Central memory CD8-positive, alpha-beta T cell (primary cell): ENCODE results near the gene TENT4A.
A peak's percentile ranks its signal among the peaks of the same experiment; 100 is the strongest.

Experiments
- ATAC-seq: fragments of 150-1000 bp; cut with Tn5 transposase; replicated peaks from 2 replicates; pipeline ENCODE4 v1.10.0; 2022; ENCODE audit warnings: mild to moderate bottlenecking, moderate FRiP score, moderate number of reproducible peaks; ENCODE audit not compliant: poor library complexity, severe bottlenecking; ENCODE audit errors: extremely low read depth
- DNase-seq, 2 donors: peaks; one replicate each; pipeline ENCODE4 v3.0.0; 2021; ENCODE audit warnings: low spot score in 2 of 2
- H3K27ac Mint-ChIP-seq: one replicate; pipeline ENCODE4 v1.8.0; 2022; ENCODE audit warnings: low read depth, mild to moderate bottlenecking, moderate library complexity, mixed read lengths
- H3K27me3 Mint-ChIP-seq: one replicate; pipeline ENCODE4 v1.8.0; 2022; ENCODE audit warnings: mixed read lengths
- H3K36me3 Mint-ChIP-seq: one replicate; pipeline ENCODE4 v1.8.0; 2022; ENCODE audit warnings: mild to moderate bottlenecking, moderate library complexity, mixed read lengths; ENCODE audit not compliant: insufficient read depth
- H3K4me1 Mint-ChIP-seq: one replicate; pipeline ENCODE4 v1.8.0; 2022; ENCODE audit warnings: mixed read lengths
- H3K4me3 Mint-ChIP-seq: one replicate; pipeline ENCODE4 v1.8.0; 2022; ENCODE audit warnings: mild to moderate bottlenecking, moderate library complexity, mixed read lengths
- H3K9me3 Mint-ChIP-seq: one replicate; pipeline ENCODE4 v1.8.0; 2022; ENCODE audit warnings: mixed read lengths

The TENT4A gene

DNA sequence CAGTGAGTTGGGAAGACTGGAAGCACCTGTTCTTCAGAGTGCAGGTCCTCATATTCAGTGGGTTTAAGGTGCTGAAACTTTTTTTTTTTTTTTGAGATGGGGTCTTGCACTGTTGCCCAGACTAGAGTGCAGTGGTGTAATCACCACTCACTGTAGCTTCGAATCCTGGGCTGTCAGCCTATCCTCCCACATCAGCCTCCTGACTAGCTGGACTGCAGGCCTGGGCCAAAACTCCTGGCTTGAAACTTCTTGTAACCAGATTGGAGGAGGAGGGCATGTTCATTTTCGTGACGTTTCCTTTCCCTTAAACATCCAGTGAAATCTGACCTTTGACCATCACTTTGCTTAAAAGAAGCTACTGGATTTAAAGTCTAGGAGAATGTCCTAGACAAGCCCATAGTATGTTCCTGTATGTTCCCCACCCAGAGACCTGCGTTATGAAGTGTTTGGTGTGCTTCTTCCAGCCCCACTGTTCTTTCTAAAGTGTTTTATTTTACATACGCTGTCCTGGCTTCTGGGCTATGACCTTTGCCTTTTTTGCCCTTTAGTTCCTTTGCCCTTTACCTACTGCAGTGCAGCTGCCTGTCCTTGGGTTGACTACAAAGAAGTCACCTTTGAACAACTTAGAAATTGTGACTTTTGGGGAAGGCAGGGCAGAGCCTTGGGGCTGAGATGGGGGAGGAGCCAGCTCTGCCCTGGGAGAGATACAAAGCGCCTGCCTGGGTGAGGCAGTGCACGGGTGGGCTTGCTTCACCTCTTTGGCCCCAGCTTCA, 18.4 kb downstream of the TENT4A start:
- Mint-ChIP-seq H3K27me3 (no peaks in the 10 kb centered on the region), H3K36me3 (peaks cover 9% of the 10 kb centered on the region), H3K9me3 (no peaks in the 10 kb centered on the region), H3K27ac (no peak overlapping the region), H3K4me1 (peaks cover 64% of the 10 kb centered on the region), H3K4me3 (no peak overlapping the region)
- DNase-seq (no peak), ATAC-seq (no peak)

DNA sequence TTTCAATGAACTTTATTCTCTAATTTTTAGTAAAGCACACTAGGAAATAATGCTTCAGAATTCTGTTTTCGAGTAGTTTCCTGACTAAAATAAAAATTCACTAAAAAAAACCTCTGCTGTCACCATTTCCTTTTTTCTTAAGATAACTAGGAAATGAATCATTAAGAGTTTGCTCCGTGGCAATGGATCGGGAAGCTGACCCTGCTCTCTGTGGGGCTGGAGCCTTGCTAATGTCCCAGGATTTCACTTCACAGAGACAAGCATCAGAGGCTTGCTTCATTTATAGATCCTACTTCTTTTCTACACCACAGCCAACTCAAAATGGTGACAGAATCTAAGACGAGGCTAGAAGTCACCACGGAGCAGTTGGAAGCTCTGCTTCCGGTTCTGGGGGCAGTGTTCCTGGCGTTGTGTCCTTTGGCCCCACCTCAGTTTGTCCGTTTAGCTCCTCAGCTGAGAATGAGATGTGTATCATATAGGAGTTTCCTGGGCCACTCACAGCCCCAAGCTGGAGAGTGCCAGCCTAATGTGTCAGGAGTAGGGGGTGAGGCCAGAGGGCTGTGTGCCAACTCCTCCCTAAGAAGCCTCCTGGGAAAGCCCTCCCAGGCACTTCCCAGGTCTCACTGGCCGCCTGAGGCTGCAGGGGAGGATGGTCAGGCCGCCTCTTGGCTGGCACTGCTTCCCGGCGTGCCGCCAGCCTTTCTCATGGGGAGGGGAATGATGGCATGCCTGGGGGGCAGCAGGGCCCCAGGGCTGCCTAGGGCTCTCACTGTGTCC, 19.6 kb downstream of the TENT4A start:
- Mint-ChIP-seq H3K27me3 (no peaks in the 10 kb centered on the region), H3K9me3 (no peaks in the 10 kb centered on the region), H3K4me3 (no peak overlapping the region), H3K4me1 (peaks cover 62% of the 10 kb centered on the region), H3K36me3 (peaks cover 10% of the 10 kb centered on the region), H3K27ac (peak overlapping the region; percentile 29)
- ATAC-seq: no peak
- no peak for DNase-seq

DNA sequence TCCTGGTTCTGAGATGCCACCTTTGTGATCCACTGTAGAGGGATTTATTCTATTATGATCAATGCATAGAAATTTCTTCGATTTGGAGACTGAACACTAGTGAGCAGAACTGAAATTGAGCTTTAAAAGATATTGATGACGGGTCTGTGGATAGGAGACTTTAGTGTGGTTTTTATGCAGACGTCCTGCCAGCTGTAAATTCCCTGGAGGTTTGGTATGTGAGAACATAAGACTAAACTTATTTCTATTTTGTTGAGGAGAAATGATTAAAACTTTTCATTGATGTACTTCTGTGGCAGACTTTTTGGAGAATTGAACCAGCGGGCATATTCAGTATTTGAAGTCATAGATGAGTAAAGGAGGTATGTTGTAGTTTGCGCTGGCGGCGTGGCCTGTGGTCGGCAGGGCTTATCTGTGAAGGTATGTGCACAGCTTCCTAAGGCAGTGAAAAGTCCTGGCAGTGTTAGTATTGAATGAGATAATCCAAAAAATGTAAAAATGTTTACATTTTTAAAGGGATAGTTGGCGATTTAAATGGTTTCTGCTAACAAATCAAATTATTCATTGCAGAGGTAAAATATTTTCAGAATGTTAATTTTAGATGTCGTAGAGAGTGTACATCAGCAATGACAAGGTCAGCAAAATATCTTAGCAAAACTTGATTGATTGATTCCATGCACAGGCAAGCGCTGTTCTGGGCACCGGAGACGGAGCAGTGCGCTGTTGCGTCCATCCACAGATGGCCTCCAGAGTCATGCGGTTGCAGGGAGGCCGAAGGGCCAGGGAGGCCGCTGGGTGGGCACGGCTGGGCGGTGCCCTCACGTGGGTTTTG, 20.4 kb downstream of the TENT4A start:
- H3K4me1 Mint-ChIP-seq: peaks cover 56% of the 10 kb centered on the region
- no peak for ATAC-seq
- DNase-seq: no peak
- peaks cover 14% of the 10 kb centered on the region for H3K36me3 Mint-ChIP-seq
- H3K4me3 Mint-ChIP-seq: no peak overlapping the region
- H3K27ac Mint-ChIP-seq: peak overlapping the region; percentile 29
- H3K27me3 Mint-ChIP-seq: no peaks in the 10 kb centered on the region
- H3K9me3 Mint-ChIP-seq: no peaks in the 10 kb centered on the region

DNA sequence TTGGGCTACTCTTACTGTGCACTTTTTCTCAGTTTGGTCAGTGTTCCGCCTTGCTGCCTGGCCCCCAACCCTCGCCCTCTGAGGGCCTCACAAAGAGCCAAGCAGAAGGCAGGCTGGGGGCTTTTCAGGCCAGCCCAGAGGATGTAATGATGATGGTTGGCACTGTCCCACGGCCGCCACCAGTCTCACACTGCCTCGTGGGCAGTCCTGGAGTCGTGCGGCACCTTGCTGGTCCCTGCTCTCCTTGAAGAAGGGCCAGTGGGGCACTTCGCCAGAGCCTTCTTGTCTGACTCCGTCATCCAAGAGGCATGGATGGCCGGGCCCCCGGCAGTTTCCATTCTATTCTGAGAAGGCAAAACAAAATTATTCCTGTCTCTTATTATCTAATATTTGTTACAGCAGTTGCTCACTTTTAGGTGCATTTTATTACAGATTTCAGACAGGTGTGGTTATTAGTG, 21.0 kb downstream of the TENT4A start:
- ATAC-seq (no peak), DNase-seq (no peak)
- no peak overlapping the region for H3K27ac Mint-ChIP-seq
- no peaks in the 10 kb centered on the region for H3K9me3 Mint-ChIP-seq
- no peak overlapping the region for H3K4me3 Mint-ChIP-seq
- H3K4me1 Mint-ChIP-seq: peaks cover 51% of the 10 kb centered on the region
- H3K36me3 Mint-ChIP-seq: peaks cover 16% of the 10 kb centered on the region
- H3K27me3 Mint-ChIP-seq: no peaks in the 10 kb centered on the region

DNA sequence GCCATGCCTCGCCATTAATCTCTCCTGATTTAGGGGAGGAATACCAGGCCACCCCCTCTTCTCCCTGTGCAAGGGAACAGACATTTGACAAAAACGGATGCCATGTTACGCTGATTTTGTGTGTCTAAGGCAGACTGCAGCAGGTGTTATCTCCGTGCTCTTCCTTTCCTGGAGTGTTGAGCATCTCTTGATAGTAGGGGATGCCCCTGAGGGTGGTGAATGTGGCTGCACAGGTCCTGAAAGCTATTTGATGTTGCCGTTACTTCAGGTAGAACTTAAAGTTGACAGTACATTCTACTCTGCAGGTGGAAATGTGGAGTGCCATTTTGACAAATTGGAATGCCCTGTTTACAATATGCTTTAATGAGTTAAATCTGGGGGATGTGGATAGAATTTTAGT, 21.5 kb downstream of the TENT4A start:
- peaks cover 46% of the 10 kb centered on the region for H3K4me1 Mint-ChIP-seq
- peaks cover 20% of the 10 kb centered on the region for H3K36me3 Mint-ChIP-seq
- no peaks in the 10 kb centered on the region for H3K27me3 Mint-ChIP-seq
- H3K27ac Mint-ChIP-seq: no peak overlapping the region
- DNase-seq: no peak
- H3K9me3 Mint-ChIP-seq: no peaks in the 10 kb centered on the region
- ATAC-seq: no peak
- H3K4me3 Mint-ChIP-seq: no peak overlapping the region

DNA sequence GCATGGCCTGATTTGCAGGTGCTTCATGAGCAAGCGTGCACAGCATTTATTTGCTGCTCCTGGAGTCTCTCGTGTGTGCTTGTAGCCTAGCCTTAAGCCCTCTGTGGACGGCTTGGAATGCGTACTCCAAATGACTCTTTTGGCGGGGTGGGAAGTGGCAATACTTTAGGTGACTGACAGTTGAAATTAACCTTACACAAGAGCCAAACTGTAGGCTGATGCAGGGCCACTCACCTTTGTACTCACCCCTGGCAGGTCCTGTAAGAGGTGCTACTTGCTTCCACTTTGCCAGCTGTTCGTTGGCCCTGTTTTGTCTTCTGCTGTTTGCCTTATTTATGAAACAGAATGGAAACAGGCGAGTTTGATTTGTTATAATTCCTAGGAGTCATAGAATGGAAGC, 22.9 kb downstream of the TENT4A start:
- no peaks in the 10 kb centered on the region for H3K9me3 Mint-ChIP-seq
- no peaks in the 10 kb centered on the region for H3K27me3 Mint-ChIP-seq
- H3K4me1 Mint-ChIP-seq: peaks cover 42% of the 10 kb centered on the region
- ATAC-seq (no peak), DNase-seq (no peak)
- no peak overlapping the region for H3K4me3 Mint-ChIP-seq
- H3K36me3 Mint-ChIP-seq: peaks cover 25% of the 10 kb centered on the region
- no peak overlapping the region for H3K27ac Mint-ChIP-seq

DNA sequence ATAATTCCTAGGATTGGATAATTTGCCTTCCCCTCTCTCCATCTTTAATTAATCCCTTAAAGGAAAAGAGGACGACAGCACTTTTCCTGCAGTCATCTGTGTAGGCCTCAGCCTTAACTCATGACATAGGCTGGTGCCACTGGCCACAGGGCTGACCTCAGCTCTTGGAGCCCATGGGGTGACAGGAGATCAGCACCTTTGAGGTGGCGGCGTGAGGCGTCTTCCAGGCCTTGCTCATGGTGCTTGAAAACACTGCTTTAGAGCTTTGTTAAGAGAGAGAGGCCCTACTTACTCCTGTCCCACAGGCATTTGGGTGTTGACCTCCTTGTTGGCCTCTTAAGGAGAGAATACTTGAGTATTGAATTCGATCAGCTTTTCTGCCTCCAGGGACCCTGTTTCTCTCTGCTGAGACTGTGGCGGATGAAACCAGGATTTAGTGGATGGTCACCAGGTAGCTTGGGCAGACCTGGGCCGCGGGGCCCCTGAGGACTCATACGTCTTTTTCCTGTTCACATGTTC, 23.4 kb downstream of the TENT4A start:
- H3K4me1 Mint-ChIP-seq: peaks cover 40% of the 10 kb centered on the region
- ATAC-seq: no peak
- H3K9me3 Mint-ChIP-seq: no peaks in the 10 kb centered on the region
- DNase-seq: no peak
- peaks cover 28% of the 10 kb centered on the region for H3K36me3 Mint-ChIP-seq
- no peak overlapping the region for H3K4me3 Mint-ChIP-seq
- H3K27me3 Mint-ChIP-seq: no peaks in the 10 kb centered on the region
- H3K27ac Mint-ChIP-seq: peak overlapping the region; percentile 68

DNA sequence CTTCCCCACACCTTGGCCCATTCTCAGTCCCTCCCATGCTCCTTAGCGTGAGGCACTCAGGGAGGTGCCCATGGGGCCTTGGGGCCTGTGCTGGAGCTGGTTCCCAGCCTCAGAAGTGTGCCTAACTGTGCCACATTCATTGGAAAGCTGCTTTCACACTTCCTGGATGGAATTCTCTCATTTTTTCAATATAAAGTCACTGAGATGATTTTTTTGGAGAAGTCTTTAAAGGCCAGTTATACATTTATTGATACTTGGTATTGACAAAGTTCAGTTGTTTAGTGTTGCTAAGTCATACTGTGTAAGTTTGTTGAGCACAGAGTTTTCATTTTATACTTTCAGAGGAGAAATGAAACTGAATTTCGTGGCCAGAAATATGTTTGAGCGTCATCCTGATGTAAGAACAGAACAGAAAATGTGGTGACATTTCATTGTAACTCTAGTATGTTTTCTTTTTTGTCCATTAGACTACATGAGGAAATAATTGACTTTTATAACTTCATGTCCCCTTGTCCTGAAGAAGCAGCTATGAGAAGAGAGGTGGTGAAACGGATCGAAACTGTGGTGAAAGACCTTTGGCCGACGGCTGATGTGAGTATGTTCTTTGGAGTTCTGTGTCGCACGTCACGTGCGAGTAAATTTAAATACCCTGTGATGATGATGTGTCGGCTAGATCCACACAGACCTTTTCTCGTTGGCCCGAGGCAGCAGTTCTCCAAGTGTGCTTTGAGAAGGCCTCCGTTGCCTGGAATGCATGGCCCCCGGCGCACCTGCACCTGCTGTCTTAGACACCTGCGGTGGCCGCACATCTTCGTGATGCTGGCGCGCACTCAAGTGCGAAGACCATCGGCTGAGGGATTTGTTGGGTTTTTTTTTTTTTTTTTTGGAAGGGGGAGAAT, 24.1 kb downstream of the TENT4A start:
- DNase-seq (no peak), ATAC-seq (no peak)
- Mint-ChIP-seq H3K9me3 (no peaks in the 10 kb centered on the region), H3K27me3 (no peaks in the 10 kb centered on the region), H3K36me3 (peaks cover 30% of the 10 kb centered on the region), H3K4me1 (peaks cover 40% of the 10 kb centered on the region), H3K4me3 (no peak overlapping the region), H3K27ac (peak overlapping the region; percentile 68)

DNA sequence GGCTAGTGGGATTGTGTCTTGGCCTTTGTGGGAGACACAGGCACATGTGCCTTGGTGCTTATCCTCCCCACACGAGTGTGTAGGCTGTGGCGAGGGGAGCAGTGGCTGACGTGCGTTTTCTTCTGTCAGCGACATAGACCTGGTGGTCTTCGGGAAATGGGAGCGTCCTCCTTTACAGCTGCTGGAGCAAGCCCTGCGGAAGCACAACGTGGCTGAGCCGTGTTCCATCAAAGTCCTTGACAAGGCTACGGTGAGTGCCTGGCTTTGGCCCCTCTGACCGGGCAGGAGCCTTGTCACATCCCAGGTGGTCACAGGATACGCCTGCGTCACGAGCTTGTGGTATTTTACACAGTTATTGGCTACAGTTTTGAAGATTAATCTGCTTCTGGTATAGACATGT, 26.4 kb downstream of the TENT4A start:
- Mint-ChIP-seq H3K27ac (no peak overlapping the region), H3K36me3 (peaks cover 34% of the 10 kb centered on the region), H3K9me3 (no peaks in the 10 kb centered on the region), H3K4me3 (no peak overlapping the region), H3K27me3 (no peaks in the 10 kb centered on the region), H3K4me1 (peaks cover 26% of the 10 kb centered on the region)
- DNase-seq (no peak), ATAC-seq (no peak)

DNA sequence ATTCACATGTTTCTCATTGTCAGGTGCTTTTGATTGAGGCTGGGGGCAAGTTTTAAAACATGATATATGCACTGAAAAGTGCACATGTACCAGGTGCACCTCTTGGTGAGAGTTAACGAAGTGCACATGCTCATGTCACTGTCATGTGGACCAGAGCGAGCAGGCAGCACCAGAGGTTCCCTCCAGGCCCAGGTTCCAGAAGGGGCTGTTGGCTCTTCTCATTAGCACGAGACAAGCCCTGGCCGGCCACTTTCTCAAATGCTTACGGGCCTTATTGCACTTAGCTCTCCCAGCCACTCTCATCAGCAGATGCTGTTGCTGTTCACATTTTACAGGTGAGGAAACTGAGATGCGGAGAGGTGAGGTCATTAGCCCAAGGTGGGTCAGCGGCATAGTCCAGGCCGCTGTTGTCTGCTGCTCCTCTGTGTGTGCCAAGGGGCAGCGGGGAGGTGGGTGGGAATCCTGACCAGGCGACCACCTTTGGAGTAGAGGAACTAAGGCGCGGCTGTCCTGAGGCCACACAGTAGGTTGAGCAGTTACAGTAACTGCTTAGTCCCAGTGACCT, 27.4 kb downstream of the TENT4A start:
- peak overlapping the region; percentile 67 for H3K27ac Mint-ChIP-seq
- H3K27me3 Mint-ChIP-seq: no peaks in the 10 kb centered on the region
- DNase-seq (no peak), ATAC-seq (no peak)
- H3K36me3 Mint-ChIP-seq: peaks cover 35% of the 10 kb centered on the region
- H3K4me3 Mint-ChIP-seq: no peak overlapping the region
- H3K9me3 Mint-ChIP-seq: no peaks in the 10 kb centered on the region
- peaks cover 16% of the 10 kb centered on the region for H3K4me1 Mint-ChIP-seq

DNA sequence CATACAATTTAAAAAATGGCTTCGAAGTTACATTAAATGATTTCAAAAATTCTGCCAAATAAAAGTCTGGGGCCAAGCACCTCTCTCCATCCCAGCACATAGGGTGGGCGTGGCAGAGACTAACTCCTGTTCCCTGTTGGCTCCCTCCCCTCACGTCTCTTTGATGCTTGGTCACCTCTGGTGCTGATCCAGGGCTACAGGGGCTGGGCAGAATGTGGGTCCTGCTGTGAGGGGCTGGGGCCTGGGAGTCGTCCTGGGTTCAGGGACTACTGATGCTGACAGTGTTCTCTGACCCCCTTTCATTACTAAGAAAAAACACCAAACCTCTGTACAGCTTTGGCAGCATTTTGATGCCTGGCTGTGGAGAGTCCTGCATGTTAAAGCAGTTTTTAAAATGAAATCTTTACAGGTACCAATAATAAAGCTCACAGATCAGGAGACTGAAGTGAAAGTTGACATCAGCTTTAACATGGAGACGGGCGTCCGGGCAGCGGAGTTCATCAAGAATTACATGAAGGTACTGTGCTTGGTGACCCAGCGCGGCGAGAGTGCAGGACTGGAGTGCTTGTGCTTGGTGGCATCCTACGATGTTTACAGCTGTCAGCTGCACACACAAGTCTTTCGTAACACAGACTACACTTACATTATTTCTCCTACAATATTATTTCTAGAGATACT, 29.0 kb downstream of the TENT4A start:
- Mint-ChIP-seq H3K4me3 (no peak overlapping the region), H3K4me1 (peaks cover 4% of the 10 kb centered on the region), H3K27ac (no peak overlapping the region), H3K36me3 (peaks cover 40% of the 10 kb centered on the region), H3K9me3 (no peaks in the 10 kb centered on the region), H3K27me3 (no peaks in the 10 kb centered on the region)
- ATAC-seq (no peak), DNase-seq (no peak)
